SU-DHL-6 (cell line): ENCODE results near the gene APC.

Experiments used
- CTCF ChIP-seq: fragments of 200-600 bp; sonication (generic); IDR thresholded peaks from one replicate; pipeline ENCODE4 v1.5.1; 2017; ENCODE audit warnings: antibody characterized with exemption, mild to moderate bottlenecking, low read length, moderate library complexity; ENCODE audit not compliant: insufficient read depth, poor library complexity, severe bottlenecking
- EZH2phosphoT487 ChIP-seq: fragments of 200-600 bp; sonication (generic), shearing (Covaris generic); conservative IDR thresholded peaks from 2 replicates; pipeline ENCODE4 v1.6.1; 2018; ENCODE audit warnings: mild to moderate bottlenecking, antibody characterized with exemption, low read length, moderate library complexity, mixed read lengths

- TF ChIP-seq CTCF (no peak), EZH2phosphoT487 (no peak)
Measured at GRCh38 chr5:112795342-112795741, 57.7 kb downstream of the APC start.
